Osteoblast (primary cell): Measurements from ENCODE around the gene ADAMTSL1. TPM values are rescaled to one million over a fixed set of nuclear protein-coding genes. Genes with fewer than 3 reads are reported as not detected.

Experiments
- DNase-seq: peaks from one replicate; pipeline ENCODE4 v3.0.0; 2011; ENCODE audit warnings: low spot score, mixed read lengths; ENCODE audit not compliant: insufficient read length; ENCODE audit errors: missing footprints
- H2AFZ ChIP-seq: 2 replicates; pipeline ENCODE4 v1.6.0; 2011; ENCODE audit warnings: mild to moderate bottlenecking, low read length
- H3K27ac ChIP-seq: 2 replicates; pipeline ENCODE4 v1.5.1; 2011; ENCODE audit warnings: mild to moderate bottlenecking, low read depth, low read length, moderate library complexity
- H3K27me3 ChIP-seq: 2 replicates; pipeline ENCODE4 v1.6.0; 2012; ENCODE audit warnings: mild to moderate bottlenecking, control low read depth, inconsistent platforms, low read length, moderate library complexity; ENCODE audit not compliant: insufficient read depth
- H3K36me3 ChIP-seq: 2 replicates; pipeline ENCODE4 v1.5.1; 2011; ENCODE audit warnings: mild to moderate bottlenecking, low read length, control low read depth, moderate library complexity; ENCODE audit not compliant: insufficient read depth
- H3K4me1 ChIP-seq: 2 replicates; pipeline ENCODE4 v1.5.1; 2011; ENCODE audit warnings: mild to moderate bottlenecking, low read length, control low read depth, moderate library complexity; ENCODE audit not compliant: insufficient read depth
- H3K4me2 ChIP-seq: 2 replicates; pipeline ENCODE4 v1.6.0; 2011; ENCODE audit warnings: mild to moderate bottlenecking, low read length; ENCODE audit not compliant: insufficient read depth
- H3K4me3 ChIP-seq: fragments of 200-600 bp; sonication (generic); 3 replicates; pipeline ENCODE4 v1.5.1; 2012; ENCODE audit warnings: mild to moderate bottlenecking, low read length, inconsistent platforms; ENCODE audit not compliant: insufficient read depth
- H3K79me2 ChIP-seq: 2 replicates; pipeline ENCODE4 v1.6.0; 2012; ENCODE audit warnings: mild to moderate bottlenecking, low read length, control low read depth, inconsistent platforms; ENCODE audit not compliant: insufficient read depth
- H3K9me3 ChIP-seq: 2 replicates; pipeline ENCODE4 v1.5.1; 2011; ENCODE audit warnings: low read depth, low read length, control low read depth
- H4K20me1 ChIP-seq: 2 replicates; pipeline ENCODE4 v1.6.0; 2012; ENCODE audit warnings: mild to moderate bottlenecking, low read length, control low read depth; ENCODE audit not compliant: insufficient read depth
- total RNA-seq: library from RNA; depleted of rRNA; stranded (reverse); fragments of >200 nt; gene quantifications from 2 replicates; pipeline ENCODE4 v1.2.3, GENCODE V29; 2012
- TF ChIP-seq, protein P1 (sequence below): IDR thresholded peaks from 2 replicates; pipeline ENCODE4 v1.5.1; 2011; ENCODE audit warnings: mild to moderate bottlenecking, low read depth, low read length, moderate library complexity; ENCODE audit errors: extremely low read depth

ADAMTSL1 gene
- total RNA-seq, 1 donor, result 54.3 TPM

DNA sequence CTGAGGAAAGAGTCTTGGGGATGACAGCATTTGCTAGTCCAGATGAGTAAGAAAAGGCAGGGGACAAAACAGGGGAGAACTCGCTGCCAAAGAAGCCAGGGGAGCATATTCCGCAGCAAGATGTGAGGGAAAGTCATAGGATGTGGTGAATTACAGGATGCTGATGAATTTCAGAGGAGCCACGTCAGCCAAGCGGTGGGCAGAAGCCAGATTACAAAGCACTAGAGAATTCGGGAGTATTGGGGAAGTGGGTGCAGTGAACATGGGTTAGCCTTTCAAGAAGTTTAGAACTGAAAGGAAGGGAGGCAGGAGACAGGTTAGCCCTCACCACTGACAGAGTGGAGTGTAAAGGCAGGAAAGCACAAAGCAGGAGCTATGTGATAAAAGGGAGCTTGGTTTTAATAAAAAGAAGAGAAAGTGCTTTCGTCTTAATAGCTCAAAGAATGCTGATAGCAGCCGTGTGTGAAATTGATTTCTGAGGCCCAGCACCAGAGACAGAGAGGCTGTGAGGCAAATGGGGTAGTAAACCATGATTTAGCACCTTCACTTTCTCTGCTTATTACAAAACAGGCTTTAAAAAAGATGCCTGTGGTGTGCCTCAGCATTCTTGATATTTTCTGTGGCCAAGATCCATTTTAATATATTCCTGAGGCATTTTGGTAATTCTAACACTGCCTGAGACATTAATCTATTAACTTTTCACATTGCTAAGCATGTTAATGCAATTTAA lies 16.9 kb downstream of the ADAMTSL1 start:
- DNase-seq, result no peak
- Histone ChIP-seq H4K20me1 (no peaks in the 10 kb centered on the region), H3K4me3 (peak overlapping the region; percentile 26), H3K4me1 (peaks cover 85% of the 10 kb centered on the region), H3K27me3 (no peaks in the 10 kb centered on the region), H3K79me2 (peaks cover 58% of the 10 kb centered on the region), H3K4me2 (peak overlapping the region; percentile 77), H2AFZ (no peak overlapping the region), H3K27ac (peak overlapping the region; percentile 98), H3K36me3 (peaks cover 28% of the 10 kb centered on the region), H3K9me3 (no peaks in the 10 kb centered on the region)
- TF ChIP-seq, protein P1, sequence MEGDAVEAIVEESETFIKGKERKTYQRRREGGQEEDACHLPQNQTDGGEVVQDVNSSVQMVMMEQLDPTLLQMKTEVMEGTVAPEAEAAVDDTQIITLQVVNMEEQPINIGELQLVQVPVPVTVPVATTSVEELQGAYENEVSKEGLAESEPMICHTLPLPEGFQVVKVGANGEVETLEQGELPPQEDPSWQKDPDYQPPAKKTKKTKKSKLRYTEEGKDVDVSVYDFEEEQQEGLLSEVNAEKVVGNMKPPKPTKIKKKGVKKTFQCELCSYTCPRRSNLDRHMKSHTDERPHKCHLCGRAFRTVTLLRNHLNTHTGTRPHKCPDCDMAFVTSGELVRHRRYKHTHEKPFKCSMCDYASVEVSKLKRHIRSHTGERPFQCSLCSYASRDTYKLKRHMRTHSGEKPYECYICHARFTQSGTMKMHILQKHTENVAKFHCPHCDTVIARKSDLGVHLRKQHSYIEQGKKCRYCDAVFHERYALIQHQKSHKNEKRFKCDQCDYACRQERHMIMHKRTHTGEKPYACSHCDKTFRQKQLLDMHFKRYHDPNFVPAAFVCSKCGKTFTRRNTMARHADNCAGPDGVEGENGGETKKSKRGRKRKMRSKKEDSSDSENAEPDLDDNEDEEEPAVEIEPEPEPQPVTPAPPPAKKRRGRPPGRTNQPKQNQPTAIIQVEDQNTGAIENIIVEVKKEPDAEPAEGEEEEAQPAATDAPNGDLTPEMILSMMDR, result no peak

DNA sequence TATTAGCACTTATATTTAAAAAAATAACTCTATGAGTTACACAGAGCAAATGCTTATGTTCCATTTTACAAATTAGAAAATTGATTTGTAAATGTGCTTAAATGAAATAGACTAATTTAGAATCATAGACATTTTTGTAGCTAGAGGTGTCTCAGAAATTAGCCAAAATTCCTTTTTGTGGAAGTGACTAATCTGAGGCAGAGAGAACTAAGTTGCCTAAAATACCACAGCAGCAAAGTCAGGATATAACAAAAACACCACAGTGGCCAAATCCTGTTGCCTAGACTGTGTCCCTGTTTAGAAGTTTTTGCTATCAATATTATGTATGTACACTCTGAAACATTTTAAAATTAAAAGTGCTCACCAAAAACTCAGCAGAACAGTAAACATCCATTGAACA lies 18.7 kb downstream of the ADAMTSL1 start:
- Histone ChIP-seq H3K9me3 (no peaks in the 10 kb centered on the region), H3K4me3 (no peak overlapping the region), H3K79me2 (peaks cover 58% of the 10 kb centered on the region), H3K36me3 (peaks cover 28% of the 10 kb centered on the region), H3K4me2 (peak overlapping the region; percentile 47), H3K27ac (peak overlapping the region; percentile 98), H3K4me1 (peaks cover 93% of the 10 kb centered on the region), H3K27me3 (no peaks in the 10 kb centered on the region), H2AFZ (no peak overlapping the region), H4K20me1 (no peaks in the 10 kb centered on the region)
- DNase-seq, result no peak
- TF ChIP-seq, protein P1, result no peak

DNA sequence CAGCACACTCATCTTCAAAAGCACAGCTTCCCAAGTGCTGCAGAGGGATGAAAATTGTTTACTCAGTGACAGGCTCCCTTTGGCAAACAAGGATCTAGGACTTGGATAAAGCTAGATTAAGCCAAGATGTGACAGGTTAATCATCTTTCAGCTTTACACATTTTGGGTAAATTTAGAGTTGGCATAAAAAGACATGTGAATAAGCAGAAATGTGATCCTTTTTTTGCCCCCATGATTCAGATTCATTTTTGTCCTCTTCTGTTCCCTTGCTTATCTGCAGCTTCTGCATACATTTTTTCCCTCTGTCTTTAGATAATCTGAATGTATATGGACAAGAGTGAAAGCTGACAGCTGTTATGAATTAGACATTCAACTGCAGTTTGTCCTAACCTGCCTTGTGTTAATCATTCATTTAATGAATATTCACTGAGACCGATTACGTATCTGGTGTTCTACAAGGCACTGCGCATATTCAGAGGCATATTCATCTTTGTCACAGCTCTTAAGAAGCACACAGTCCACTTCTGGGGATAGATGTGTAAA lies 19.6 kb downstream of the ADAMTSL1 start:
- peak overlapping the region; percentile 47 for H3K4me2 ChIP-seq
- TF ChIP-seq, protein P1, result no peak
- H3K27ac ChIP-seq, result peak overlapping the region; percentile 98
- no peak overlapping the region for H3K4me3 ChIP-seq
- peak; percentile 76 for DNase-seq
- no peaks in the 10 kb centered on the region for H3K9me3 ChIP-seq
- H4K20me1 ChIP-seq, result no peaks in the 10 kb centered on the region
- H3K79me2 ChIP-seq, result peaks cover 58% of the 10 kb centered on the region
- peak overlapping the region; percentile 36 for H2AFZ ChIP-seq
- H3K4me1 ChIP-seq, result peaks cover 84% of the 10 kb centered on the region
- H3K27me3 ChIP-seq, result no peaks in the 10 kb centered on the region
- H3K36me3 ChIP-seq, result peaks cover 21% of the 10 kb centered on the region

DNA sequence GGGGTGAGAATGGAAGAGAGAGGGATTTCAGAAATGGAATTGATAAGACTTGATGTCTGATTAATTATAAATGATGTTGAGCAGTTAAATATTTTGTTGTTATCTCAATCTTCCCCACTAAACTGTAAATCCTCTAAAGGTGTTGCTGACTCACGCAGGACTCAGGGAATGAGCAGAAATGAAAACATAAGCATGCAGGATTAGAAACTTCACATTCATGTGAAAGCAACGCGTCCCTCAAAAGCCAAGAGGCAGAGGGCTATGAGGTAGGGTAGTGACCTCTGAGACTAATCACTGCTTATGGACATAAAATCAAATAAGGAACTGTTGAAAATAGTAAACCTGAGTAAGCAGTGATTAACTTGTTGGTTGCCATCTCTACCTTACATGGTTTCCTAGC lies 21.1 kb downstream of the ADAMTSL1 start:
- Histone ChIP-seq H4K20me1 (no peaks in the 10 kb centered on the region), H3K27me3 (no peaks in the 10 kb centered on the region), H3K4me3 (no peak overlapping the region), H2AFZ (no peak overlapping the region), H3K4me2 (no peak overlapping the region), H3K79me2 (peaks cover 69% of the 10 kb centered on the region), H3K9me3 (no peaks in the 10 kb centered on the region), H3K27ac (peak overlapping the region; percentile 98), H3K36me3 (peaks cover 22% of the 10 kb centered on the region), H3K4me1 (peaks cover 72% of the 10 kb centered on the region)
- TF ChIP-seq, protein P1, result no peak
- DNase-seq, result no peak
